Measurements from ENCODE around the gene DUSP7. TPM values are rescaled to one million over a fixed set of nuclear protein-coding genes. Genes with fewer than 3 reads are reported as not detected.

The DUSP7 gene
- total RNA-seq, 1 donor from 2014 or later: 24.9 TPM

DNA sequence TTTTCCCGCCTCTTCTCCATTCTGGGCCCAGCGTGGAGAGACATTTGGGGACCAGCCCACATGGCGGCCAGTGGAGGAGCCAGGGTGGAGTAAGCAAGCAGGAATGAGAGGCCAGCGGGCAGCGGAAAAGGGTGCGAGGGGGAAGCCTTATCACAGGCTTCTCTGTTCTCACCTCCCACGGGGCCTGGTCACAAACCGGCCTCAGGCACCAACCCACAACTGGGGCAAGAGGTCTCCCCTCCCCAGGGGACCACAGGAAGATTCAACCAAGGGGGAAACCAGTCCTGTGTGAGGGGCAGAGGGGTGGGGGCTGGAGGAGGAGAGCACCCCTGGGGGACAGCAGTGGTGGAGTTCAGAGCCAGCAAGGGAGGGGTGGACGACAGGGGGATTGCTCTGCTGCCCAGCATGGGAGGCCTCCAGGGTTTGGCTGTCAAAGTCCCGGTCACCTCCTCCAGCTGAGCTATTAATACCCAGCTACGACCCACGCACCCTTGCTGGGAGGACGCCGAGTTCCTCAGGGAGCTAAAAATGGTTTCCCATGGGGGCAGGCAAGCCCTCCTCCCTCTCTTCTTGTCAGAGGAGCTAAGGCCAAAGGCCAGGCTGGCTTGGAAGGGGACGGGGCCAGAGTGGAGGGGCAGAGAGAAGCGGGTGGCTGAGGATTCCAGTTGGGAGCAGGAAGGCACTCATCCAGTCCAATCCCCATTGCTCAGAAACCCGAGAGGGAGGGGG is 36.9 kb downstream of the DUSP7 start:
- Mint-ChIP-seq H3K9me3 (ENCODE audit: unreplicated experiment) (no peaks in the 10 kb centered on the region), H3K36me3 (ENCODE audit: low read depth, unreplicated experiment) (no peaks in the 10 kb centered on the region), H3K27me3 (ENCODE audit: low read depth, unreplicated experiment) (no peaks in the 10 kb centered on the region), H3K27ac (ENCODE audit: unreplicated experiment) (no peak overlapping the region), H3K4me3 (ENCODE audit: unreplicated experiment) (no peak overlapping the region), H3K4me1 (ENCODE audit: low read depth, unreplicated experiment) (peaks cover 32% of the 10 kb centered on the region)
- Histone ChIP-seq H4K20me1 (ENCODE audit: insufficient read depth, low read length) (no peaks in the 10 kb centered on the region), H3K27ac (ENCODE audit: low read depth, low read length) (no peak overlapping the region), H3K36me3 (ENCODE audit: insufficient read depth, low read length) (no peaks in the 10 kb centered on the region), H3K4me3 (ENCODE audit: insufficient read depth, low read depth, low read length) (no peak overlapping the region), H3K4me1 (ENCODE audit: insufficient read depth, low read length) (peaks cover 10% of the 10 kb centered on the region), H3K9me3 (ENCODE audit: insufficient read depth, low read depth, low read length) (no peaks in the 10 kb centered on the region), H3K27me3 (ENCODE audit: insufficient read depth, low read length) (no peaks in the 10 kb centered on the region), H2AFZ (ENCODE audit: low read depth, low read length) (no peak overlapping the region), H3K9ac (ENCODE audit: low read length) (no peak overlapping the region), H3K79me2 (ENCODE audit: insufficient read depth, low read length) (no peaks in the 10 kb centered on the region), H3K4me2 (ENCODE audit: low read length) (no peak overlapping the region)
- FAIRE-seq (no peak), DNase-seq (ENCODE audit: low read depth) (no peak)
- TF ChIP-seq, protein P1, sequence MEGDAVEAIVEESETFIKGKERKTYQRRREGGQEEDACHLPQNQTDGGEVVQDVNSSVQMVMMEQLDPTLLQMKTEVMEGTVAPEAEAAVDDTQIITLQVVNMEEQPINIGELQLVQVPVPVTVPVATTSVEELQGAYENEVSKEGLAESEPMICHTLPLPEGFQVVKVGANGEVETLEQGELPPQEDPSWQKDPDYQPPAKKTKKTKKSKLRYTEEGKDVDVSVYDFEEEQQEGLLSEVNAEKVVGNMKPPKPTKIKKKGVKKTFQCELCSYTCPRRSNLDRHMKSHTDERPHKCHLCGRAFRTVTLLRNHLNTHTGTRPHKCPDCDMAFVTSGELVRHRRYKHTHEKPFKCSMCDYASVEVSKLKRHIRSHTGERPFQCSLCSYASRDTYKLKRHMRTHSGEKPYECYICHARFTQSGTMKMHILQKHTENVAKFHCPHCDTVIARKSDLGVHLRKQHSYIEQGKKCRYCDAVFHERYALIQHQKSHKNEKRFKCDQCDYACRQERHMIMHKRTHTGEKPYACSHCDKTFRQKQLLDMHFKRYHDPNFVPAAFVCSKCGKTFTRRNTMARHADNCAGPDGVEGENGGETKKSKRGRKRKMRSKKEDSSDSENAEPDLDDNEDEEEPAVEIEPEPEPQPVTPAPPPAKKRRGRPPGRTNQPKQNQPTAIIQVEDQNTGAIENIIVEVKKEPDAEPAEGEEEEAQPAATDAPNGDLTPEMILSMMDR (IDR thresholded peaks at IDR 0.05; ENCODE audit: insufficient read depth, low read depth, low read length): no peak
- no peak for TF ChIP-seq EZH2 (IDR thresholded peaks at IDR 0.05; ENCODE audit: insufficient read depth, low read length)

DNA sequence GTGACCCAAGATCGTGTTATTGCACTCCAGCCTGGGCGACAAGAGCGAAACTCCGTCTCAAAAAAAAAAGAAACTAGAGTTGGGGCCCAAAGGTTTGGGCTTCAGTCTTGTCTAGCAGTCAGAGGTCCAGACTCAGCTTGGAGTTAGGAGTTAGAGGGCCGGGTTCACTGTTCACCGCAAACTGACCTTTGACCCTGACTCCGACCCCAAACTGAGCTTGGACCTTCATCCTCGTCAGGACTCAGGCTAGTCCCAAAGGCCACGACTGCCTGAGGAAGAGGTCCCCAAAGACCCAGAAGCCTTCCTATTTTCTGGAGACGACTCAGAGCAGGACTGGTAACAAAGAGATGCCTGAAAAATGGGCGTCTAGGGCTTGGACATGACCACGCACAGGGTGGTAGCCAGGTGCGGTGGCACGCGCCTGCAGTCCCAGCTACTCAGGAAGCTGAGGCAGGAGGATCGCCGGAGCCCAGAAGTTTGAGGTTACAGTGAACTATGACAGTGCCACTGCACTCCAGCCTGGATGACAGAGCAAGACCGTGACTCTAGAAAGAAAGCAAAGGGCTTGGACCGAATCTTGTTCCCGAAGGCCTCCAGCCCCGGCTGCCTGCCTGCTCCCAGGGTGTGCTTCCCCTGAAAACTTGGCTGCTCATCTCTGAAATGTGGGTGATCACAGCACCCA is 37.9 kb downstream of the DUSP7 start:
- Histone ChIP-seq H3K9ac (ENCODE audit: low read length) (no peak overlapping the region), H4K20me1 (ENCODE audit: insufficient read depth, low read length) (no peaks in the 10 kb centered on the region), H3K36me3 (ENCODE audit: insufficient read depth, low read length) (no peaks in the 10 kb centered on the region), H3K27ac (ENCODE audit: low read depth, low read length) (no peak overlapping the region), H3K4me2 (ENCODE audit: low read length) (no peak overlapping the region), H3K27me3 (ENCODE audit: insufficient read depth, low read length) (no peaks in the 10 kb centered on the region), H3K4me3 (ENCODE audit: insufficient read depth, low read depth, low read length) (no peak overlapping the region), H3K4me1 (ENCODE audit: insufficient read depth, low read length) (peaks cover 10% of the 10 kb centered on the region), H3K9me3 (ENCODE audit: insufficient read depth, low read depth, low read length) (no peaks in the 10 kb centered on the region), H3K79me2 (ENCODE audit: insufficient read depth, low read length) (no peaks in the 10 kb centered on the region), H2AFZ (ENCODE audit: low read depth, low read length) (no peak overlapping the region)
- no peaks in the 10 kb centered on the region for H3K9me3 Mint-ChIP-seq (ENCODE audit: unreplicated experiment)
- H3K27ac Mint-ChIP-seq (ENCODE audit: unreplicated experiment): no peak overlapping the region
- DNase-seq (ENCODE audit: low read depth) (no peak), FAIRE-seq (no peak)
- no peaks in the 10 kb centered on the region for H3K27me3 Mint-ChIP-seq (ENCODE audit: low read depth, unreplicated experiment)
- TF ChIP-seq EZH2 (IDR thresholded peaks at IDR 0.05; ENCODE audit: insufficient read depth, low read length): no peak
- TF ChIP-seq, protein P1 (IDR thresholded peaks at IDR 0.05; ENCODE audit: insufficient read depth, low read depth, low read length): no peak
- no peak overlapping the region for H3K4me3 Mint-ChIP-seq (ENCODE audit: unreplicated experiment)
- H3K4me1 Mint-ChIP-seq (ENCODE audit: low read depth, unreplicated experiment): peaks cover 25% of the 10 kb centered on the region
- no peaks in the 10 kb centered on the region for H3K36me3 Mint-ChIP-seq (ENCODE audit: low read depth, unreplicated experiment)

GRCh38 chr3:52017586-52017985 is 38.8 kb downstream of the DUSP7 start:
- Histone ChIP-seq H3K27ac (ENCODE audit: low read depth, low read length) (no peak overlapping the region), H3K79me2 (ENCODE audit: insufficient read depth, low read length) (no peaks in the 10 kb centered on the region), H4K20me1 (ENCODE audit: insufficient read depth, low read length) (no peaks in the 10 kb centered on the region), H3K4me1 (ENCODE audit: insufficient read depth, low read length) (peaks cover 6% of the 10 kb centered on the region), H3K4me3 (ENCODE audit: insufficient read depth, low read depth, low read length) (no peak overlapping the region), H3K27me3 (ENCODE audit: insufficient read depth, low read length) (no peaks in the 10 kb centered on the region), H3K36me3 (ENCODE audit: insufficient read depth, low read length) (no peaks in the 10 kb centered on the region), H2AFZ (ENCODE audit: low read depth, low read length) (no peak overlapping the region), H3K9ac (ENCODE audit: low read length) (no peak overlapping the region), H3K9me3 (ENCODE audit: insufficient read depth, low read depth, low read length) (no peaks in the 10 kb centered on the region), H3K4me2 (ENCODE audit: low read length) (no peak overlapping the region)
- FAIRE-seq (no peak), DNase-seq (ENCODE audit: low read depth) (no peak)
- no peak overlapping the region for H3K27ac Mint-ChIP-seq (ENCODE audit: unreplicated experiment)
- H3K9me3 Mint-ChIP-seq (ENCODE audit: unreplicated experiment): no peaks in the 10 kb centered on the region
- H3K27me3 Mint-ChIP-seq (ENCODE audit: low read depth, unreplicated experiment): no peaks in the 10 kb centered on the region
- peaks cover 16% of the 10 kb centered on the region for H3K4me1 Mint-ChIP-seq (ENCODE audit: low read depth, unreplicated experiment)
- no peaks in the 10 kb centered on the region for H3K36me3 Mint-ChIP-seq (ENCODE audit: low read depth, unreplicated experiment)
- TF ChIP-seq, protein P1 (IDR thresholded peaks at IDR 0.05; ENCODE audit: insufficient read depth, low read depth, low read length): no peak
- TF ChIP-seq EZH2 (IDR thresholded peaks at IDR 0.05; ENCODE audit: insufficient read depth, low read length): no peak
- H3K4me3 Mint-ChIP-seq (ENCODE audit: unreplicated experiment): no peak overlapping the region
